Left ventricle myocardium inferior (tissue), 1 donor: ENCODE data around the gene NDOR1. TPM values are rescaled to one million over a fixed set of nuclear protein-coding genes. Genes with fewer than 3 reads are reported as not detected.

ENCODE experiments used
- DNase-seq: peaks from one replicate; pipeline ENCODE4 v3.0.0-alpha.2; 2020
- H3K27ac ChIP-seq: fragments of 200-600 bp; replicated peaks from 2 replicates; pipeline ENCODE4 v1.8.0; 2021
- H3K27me3 ChIP-seq: fragments of 200-600 bp; 2 replicates; pipeline ENCODE4 v1.8.0; 2021; ENCODE audit warnings: low read depth
- H3K36me3 ChIP-seq: fragments of 200-600 bp; 2 replicates; pipeline ENCODE4 v1.8.0; 2021
- H3K4me1 ChIP-seq: fragments of 200-600 bp; 2 replicates; pipeline ENCODE4 v1.8.0; 2021
- H3K4me3 ChIP-seq: fragments of 200-600 bp; 2 replicates; pipeline ENCODE4 v1.8.0; 2021; ENCODE audit warnings: mild to moderate bottlenecking, moderate library complexity
- H3K9me3 ChIP-seq: fragments of 200-600 bp; replicated peaks from 2 replicates; pipeline ENCODE4 v1.8.0; 2021
- CTCF ChIP-seq: fragments of 200-600 bp; IDR thresholded peaks from 2 replicates; pipeline ENCODE4 v1.8.0; 2021; ENCODE audit warnings: antibody characterized with exemption, mild to moderate bottlenecking, borderline replicate concordance
- intact Hi-C: fragments of 100-400 bp; cut with micrococcal nuclease; formaldehyde crosslinking; loops from one replicate; pipeline ENCODE4 v1.11.0; 2022
- total RNA-seq: library from RNA; stranded (reverse); fragmentation: NEBNext Ultra II Directional; extraction: Animal tissue kit (Norgen Biotek cat#: 25700); gene quantifications from one replicate; pipeline ENCODE4 v1.2.1, GENCODE V29; 2021
- donor health status: DM: no; HTN: yes; CAD: no; lungs with severe emphysema.

Gene NDOR1
- total RNA-seq, 1 donor from 2014 or later: 6.5 TPM

- DNase-seq: no peak
- Histone ChIP-seq H3K27me3 (no peaks in the 10 kb centered on the region), H3K9me3 (no peaks in the 10 kb centered on the region), H3K4me3 (peak overlapping the region; percentile 91), H3K27ac (no peak overlapping the region), H3K4me1 (peaks cover 53% of the 10 kb centered on the region), H3K36me3 (no peaks in the 10 kb centered on the region)
- no peak for TF ChIP-seq CTCF
- intact Hi-C loops: no loop called here
Observed at GRCh38 chr9:137206602-137207001, 1.1 kb downstream of the NDOR1 start.

- no peak for TF ChIP-seq CTCF
- Histone ChIP-seq H3K27me3 (no peaks in the 10 kb centered on the region), H3K9me3 (no peaks in the 10 kb centered on the region), H3K27ac (no peak overlapping the region), H3K4me3 (no peak overlapping the region), H3K36me3 (peaks cover 13% of the 10 kb centered on the region), H3K4me1 (peaks cover 7% of the 10 kb centered on the region)
- intact Hi-C loops: no loop called here
- no peak for DNase-seq
Observed at GRCh38 chr9:137211532-137211931, 6.0 kb downstream of the NDOR1 start.

GRCh38 chr9:137212520-137212919 lies 7.0 kb downstream of the NDOR1 start:
- Histone ChIP-seq H3K27ac (no peak overlapping the region), H3K9me3 (no peaks in the 10 kb centered on the region), H3K4me1 (peaks cover 10% of the 10 kb centered on the region), H3K27me3 (no peaks in the 10 kb centered on the region), H3K4me3 (no peak overlapping the region), H3K36me3 (peaks cover 15% of the 10 kb centered on the region)
- DNase-seq: no peak
- intact Hi-C loops: no loop called here
- TF ChIP-seq CTCF: no peak

GRCh38 chr9:137213160-137214060 lies 7.9 kb downstream of the NDOR1 start:
- H3K27ac ChIP-seq: no peak overlapping the region
- no peak for DNase-seq
- H3K27me3 ChIP-seq: no peaks in the 10 kb centered on the region
- H3K4me3 ChIP-seq: no peak overlapping the region
- no peaks in the 10 kb centered on the region for H3K9me3 ChIP-seq
- peaks cover 15% of the 10 kb centered on the region for H3K36me3 ChIP-seq
- TF ChIP-seq CTCF: no peak
- H3K4me1 ChIP-seq: peaks cover 19% of the 10 kb centered on the region
- intact Hi-C loops: no loop called here

GRCh38 chr9:137214620-137215019 lies 9.1 kb downstream of the NDOR1 start:
- peaks cover 15% of the 10 kb centered on the region for H3K36me3 ChIP-seq
- TF ChIP-seq CTCF: no peak
- H3K9me3 ChIP-seq: no peaks in the 10 kb centered on the region
- H3K4me1 ChIP-seq: peaks cover 28% of the 10 kb centered on the region
- no peak overlapping the region for H3K27ac ChIP-seq
- intact Hi-C loops: no loop called here
- H3K4me3 ChIP-seq: no peak overlapping the region
- DNase-seq: no peak
- H3K27me3 ChIP-seq: no peaks in the 10 kb centered on the region
